GM04504 (cell line): ENCODE data around the gene UBE2Q1.

Source experiments
- DNase-seq: peaks from one replicate; pipeline ENCODE4 v3.0.0-alpha.2; 2012; ENCODE audit warnings: low read depth

The UBE2Q1 gene

DNA sequence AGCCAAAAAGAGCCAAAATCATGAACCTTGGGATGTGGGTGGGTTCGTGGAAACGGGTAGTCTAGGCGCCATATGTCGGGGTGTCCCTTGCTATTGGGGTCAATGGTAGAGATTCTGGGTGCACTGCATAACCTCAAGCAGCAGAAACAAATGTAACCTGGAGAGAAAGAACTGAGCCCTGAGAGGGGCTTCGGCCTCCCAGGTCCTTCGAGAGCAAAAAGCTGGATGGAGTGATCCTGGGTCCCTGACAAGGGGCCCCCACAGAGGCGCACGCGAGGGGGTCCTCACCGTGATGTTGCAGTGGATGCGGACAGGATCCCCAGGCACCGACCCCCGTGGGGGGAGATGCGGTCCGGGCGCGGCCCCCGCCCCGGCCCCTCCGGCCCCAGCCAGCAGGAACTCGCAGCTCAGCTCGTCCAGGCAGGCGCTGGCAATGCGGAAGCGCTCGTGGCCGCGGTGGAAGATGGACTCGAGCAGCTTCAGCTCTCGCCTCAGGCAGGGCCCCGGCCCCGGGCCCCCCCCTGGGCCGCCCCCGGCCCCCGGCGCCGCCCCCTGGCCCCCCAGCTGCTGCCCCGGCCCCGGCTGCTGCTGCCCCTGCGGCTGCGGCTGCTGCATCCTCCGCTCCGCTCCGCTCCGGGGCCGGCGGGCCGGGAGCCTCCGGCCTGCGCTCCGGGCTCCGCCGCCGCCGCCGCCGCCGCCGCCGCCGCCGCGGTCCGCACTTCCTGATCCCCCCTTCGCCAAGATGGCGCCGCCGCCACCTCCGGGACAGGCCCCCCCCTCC lies at the start of gene UBE2Q1:
UBE2Q1 (minus strand) TSS at position 724 of the 781 bp plus-strand sequence; CDS start at position 615, 109 bp downstream.
- no peak for DNase-seq

- DNase-seq, result peak; percentile 97
Observed at GRCh38 chr1:154607609-154608396, 49.3 kb upstream of the UBE2Q1 start, which contains the start of gene ADAR. ADAR (minus strand) TSS chr1:154608186; CDS start chr1:154608006, 180 bp downstream.

DNA sequence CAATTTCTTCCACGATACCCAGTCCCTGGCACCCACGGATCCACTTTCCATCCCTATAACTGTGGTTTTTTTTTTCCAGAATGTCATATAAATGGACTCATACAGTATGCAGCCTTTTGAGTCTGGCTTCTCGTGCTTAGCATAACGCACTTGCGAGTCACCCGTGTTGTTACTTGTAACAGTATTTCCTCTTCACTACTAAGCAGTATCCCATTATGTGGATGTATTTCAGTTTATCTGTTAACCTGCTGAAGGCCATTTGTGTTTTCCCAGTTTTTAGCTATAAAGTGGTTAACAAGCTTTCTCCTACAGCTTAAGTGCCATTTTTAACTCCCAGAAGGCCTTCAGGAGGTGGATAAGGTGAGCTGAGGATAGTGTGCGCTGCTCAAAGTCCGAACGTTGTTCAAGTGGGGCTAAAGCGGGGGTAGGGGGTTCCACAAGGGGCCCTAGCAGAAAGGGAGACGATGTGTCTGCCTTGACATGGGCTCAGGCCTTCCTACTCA lies 48.7 kb upstream of the UBE2Q1 start:
- peak; percentile 14 for DNase-seq

DNA sequence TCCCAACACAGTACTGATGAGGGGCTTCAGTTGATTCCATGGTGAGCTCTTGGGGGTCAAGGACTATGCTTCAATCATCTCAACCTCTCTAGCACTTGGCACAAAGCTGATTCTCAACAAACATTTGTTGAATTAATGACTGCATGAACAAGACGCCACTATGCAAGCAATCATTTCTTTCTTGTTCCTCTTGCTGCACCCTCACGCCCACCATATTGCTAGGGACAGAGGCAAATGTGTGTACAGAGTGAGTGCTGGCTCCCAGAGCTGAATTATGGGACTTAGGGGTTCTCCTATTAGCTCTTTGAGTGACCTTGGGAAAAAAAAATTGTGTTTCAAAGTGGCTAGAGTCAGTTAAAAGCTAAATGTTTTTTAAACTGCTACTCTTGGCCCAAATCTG lies 47.1 kb upstream of the UBE2Q1 start:
- no peak for DNase-seq

DNA sequence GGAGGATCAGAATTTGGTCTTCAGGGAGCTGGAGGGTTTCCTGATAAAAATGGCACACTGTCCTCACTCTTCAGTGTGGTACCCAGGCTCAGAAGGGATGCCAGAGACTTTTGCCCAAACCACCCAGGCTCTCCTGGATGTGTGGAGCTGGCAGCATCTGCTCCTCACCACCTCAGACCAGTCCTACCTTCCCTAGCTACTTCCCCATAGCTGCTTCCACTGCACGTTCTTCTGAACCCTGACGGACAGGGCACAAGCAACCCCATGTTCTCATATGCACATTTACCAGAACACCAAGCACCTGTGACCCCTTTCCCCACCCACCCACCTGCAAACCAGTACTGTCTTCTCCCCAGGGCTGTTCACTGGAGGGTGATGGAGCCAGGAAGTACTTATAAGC lies 44.9 kb upstream of the UBE2Q1 start:
- DNase-seq, result no peak

DNA sequence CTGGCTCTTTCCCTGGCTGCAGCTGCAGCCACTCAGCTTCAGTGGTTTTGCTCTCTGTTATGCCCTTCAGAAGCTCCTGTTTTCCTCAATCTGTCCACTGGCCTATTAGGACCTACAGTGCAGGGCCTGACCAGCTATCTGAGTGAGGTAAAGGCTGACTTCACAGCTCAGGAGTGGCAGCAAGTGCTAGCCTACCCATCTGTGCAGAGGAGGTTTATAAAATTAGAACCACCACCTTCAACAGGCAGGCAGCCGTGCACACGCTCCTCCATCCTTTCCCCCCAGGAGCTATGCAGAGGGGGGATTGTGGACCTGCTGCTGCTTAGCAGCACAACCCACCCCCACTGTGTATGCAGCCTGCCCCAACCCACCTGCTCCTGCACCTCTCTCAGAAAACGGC lies 41.2 kb upstream of the UBE2Q1 start:
- no peak for DNase-seq

DNA sequence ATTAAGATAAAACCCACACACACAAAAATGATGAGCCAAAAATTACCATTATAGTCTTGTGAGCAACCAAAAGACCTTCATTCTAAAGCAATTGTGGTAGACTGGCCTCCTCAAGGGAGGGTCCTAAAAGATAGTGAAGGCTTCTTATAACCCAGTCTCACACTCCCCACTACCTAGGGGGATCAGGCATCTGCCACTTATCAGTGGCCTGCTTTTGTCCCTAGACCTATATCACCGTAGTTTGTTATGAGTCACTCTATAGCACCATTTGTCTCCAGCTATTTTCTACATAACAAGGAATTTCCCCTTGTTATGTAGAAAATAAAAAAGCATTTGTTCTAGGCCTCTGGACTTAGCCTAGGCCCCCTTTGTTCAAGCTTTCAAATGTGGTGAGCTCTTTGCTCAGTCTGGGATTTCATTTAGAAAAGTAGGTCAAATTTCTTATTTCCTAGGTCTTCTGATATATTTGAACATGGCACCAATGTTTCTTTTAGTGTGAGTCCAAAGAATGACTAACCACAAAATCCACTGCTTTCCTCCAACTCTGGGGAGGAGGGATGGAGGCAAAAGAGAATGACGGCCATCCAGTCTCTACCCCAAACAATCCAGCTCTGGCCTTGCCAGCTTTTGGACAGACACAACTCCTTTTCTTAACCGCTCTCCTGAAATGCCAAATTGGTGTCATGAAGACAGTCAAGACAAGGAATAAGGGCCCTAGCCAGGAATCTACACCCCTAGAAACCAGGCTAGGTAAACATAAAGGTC lies 40.6 kb upstream of the UBE2Q1 start:
- DNase-seq, result no peak

DNA sequence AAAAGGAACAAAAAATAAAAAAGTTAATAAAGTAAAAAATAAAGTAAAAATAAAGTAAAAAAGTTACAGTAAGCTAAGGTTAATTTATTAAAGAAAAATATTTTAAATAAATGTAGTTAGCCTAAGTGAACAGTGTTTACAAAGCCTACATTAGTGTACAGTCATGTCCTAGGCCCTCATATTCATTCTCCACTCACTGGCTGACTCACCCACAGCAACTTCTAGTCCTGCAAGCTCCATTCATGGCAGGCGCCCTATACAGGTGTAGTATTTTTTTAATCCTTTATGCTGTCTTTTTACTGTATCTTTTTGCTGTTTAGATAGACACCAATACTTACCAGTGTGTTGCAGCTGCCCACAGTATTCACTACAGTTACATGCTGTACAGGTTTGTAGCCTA lies 37.2 kb upstream of the UBE2Q1 start:
- no peak for DNase-seq

- DNase-seq, result no peak
Observed at GRCh38 chr1:154594811-154595210, 36.3 kb upstream of the UBE2Q1 start.

DNA sequence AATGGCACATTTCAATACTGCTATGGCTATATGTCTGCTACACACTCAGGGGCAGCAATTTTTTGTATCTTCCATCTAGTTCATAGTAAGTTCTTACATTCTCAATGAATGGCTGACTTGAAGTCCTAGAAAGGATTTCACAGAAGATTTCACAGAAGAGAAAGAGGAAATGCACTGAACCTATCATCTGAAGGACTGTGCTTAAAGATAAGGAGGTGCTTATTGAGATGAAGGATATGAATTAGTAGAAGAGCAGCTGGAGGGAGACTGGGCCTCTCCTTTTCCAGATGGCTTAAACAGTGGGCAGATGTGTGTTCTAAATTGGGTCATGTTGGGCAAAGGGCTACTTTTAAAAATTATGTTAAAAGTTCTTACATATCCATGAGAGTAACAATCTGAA lies 34.9 kb upstream of the UBE2Q1 start:
- DNase-seq, result no peak

DNA sequence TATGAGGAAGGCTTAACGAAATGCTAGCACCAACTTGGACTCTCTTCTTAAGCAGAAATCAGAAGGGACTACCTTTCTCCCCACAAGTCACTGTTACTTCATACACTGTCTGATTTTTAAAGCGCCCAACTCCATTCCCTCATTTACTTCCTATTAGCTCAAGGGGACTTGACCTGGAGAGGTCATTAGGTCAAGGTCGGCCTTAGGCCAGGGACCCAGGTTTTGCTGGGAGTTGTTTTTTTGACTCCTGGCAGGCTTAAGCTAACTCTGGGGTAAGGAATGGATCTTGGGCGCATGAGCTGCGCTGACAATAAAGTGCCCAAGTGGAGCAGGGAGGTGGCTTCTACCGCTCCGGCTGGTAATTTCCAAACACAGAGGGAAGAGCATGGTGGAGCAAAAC lies 32.7 kb upstream of the UBE2Q1 start:
- DNase-seq, result no peak

GRCh38 chr1:154590756-154591155 lies 32.3 kb upstream of the UBE2Q1 start:
- DNase-seq, result no peak

DNA sequence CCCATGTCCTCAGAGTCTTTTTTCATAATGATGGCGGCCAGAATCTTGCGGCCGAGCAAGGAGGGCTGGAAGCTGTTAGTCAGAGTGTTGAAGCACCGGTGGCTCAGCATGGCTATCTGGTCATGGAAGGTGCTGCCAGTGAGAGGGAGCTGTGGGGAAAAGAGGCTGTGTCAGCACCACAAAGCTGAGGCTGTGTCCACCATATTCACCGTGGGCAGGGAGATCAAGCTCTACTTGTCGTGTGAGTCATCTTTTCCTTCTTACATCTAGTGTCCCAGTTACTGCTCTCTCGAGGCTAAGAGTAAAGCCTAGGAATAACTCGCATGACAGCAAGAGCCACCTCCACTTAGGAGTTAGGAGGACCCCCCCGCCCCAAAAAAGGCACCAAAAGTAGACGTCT lies 31.3 kb upstream of the UBE2Q1 start:
- DNase-seq, result no peak

DNA sequence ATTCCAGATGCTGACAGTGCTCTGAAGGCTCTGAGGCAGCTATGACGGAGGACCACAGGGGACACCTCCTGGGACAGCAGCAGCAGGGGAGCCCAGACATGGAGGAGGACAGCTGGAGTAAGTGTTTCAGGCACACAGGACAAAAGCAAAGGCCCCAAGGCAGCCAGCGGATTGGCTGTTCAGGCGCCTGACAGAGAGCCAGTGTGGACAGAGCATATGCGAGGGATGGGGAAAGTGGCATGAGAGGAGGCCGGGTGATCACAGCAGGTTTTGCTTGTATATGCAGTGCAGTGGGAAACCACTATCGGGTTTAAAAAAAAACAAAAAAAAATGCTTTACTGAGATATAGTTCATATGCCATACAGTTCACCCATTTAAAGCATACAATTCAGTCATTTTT lies 28.2 kb upstream of the UBE2Q1 start:
- no peak for DNase-seq

- DNase-seq, result no peak
Observed at GRCh38 chr1:154586231-154586630, 27.8 kb upstream of the UBE2Q1 start.

DNA sequence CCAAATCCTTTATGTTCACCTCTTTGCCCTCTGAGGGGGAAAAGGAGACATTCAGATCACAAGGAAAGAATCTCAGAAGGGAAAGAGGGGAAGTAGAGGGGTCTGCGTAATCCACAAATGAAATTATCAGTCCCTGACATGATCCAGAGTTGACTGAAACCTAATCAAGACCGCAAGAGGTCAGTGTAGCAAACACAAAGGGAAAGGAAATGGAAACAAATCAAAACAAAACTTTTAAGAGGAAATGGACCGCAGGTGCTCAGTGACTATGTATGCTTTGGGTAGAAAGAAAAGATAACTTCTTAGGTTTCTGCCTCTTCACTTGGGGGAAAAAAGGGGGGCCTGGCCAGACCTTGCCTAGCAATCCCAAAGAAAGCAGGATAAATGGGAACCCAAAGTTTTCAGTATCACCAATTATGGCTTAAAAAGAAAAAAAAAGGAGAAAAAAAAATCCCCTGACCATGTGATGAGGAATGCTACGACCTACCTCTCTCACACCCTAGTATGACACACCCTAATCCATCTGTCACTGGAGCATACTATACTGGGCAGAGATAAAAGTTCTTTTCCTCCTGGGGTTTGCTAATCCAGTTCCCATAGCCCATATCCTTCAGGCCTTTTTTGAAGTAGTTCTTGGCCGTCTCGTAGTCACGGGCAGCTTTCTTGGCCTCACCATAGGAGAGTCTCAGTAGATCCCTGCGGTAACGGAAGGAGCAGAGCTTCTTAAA lies 26.0 kb upstream of the UBE2Q1 start:
- DNase-seq, result no peak

GRCh38 chr1:154583773-154584172 lies 25.3 kb upstream of the UBE2Q1 start:
- no peak for DNase-seq

GRCh38 chr1:154582885-154583284 lies 24.4 kb upstream of the UBE2Q1 start:
- DNase-seq, result no peak

- DNase-seq, result no peak
Observed at GRCh38 chr1:154581766-154582165, 23.3 kb upstream of the UBE2Q1 start.

GRCh38 chr1:154579374-154579773 lies 20.9 kb upstream of the UBE2Q1 start:
- DNase-seq, result no peak

- no peak for DNase-seq
Observed at GRCh38 chr1:154578058-154578418, 19.6 kb upstream of the UBE2Q1 start.
